Stimulated activated CD4-positive, alpha-beta T cell treated with anti-CD3 and anti-CD28 coated beads, Interleukin-15, amount 100 ng/mL, for 48 hours (primary cell): Measurements from ENCODE around the gene SHC4.
"Not testable (repeated sequence)": the region's sequence is repeated elsewhere in the genome, so short reads cannot be mapped to it uniquely, and the experiment has no call there.

Experiments used
- DNase-seq, 2 donors: peaks; one replicate each; pipeline ENCODE4 v3.0.0-alpha.2; 2020; ENCODE audit warnings: low read depth in 2 of 2

The SHC4 gene

GRCh38 chr15:48796930-48797329 lies 166.8 kb downstream of the SHC4 start:
- no peak for DNase-seq

- no peak for DNase-seq
These were observed 167.2 kb downstream of the SHC4 start for GRCh38 chr15:48796521-48796920.

- no peak for DNase-seq
These were observed 167.8 kb downstream of the SHC4 start for GRCh38 chr15:48795901-48796300.

- DNase-seq: no peak
These were observed 169.0 kb downstream of the SHC4 start for GRCh38 chr15:48794697-48795134.

- DNase-seq: no peak
These were observed 171.3 kb downstream of the SHC4 start for GRCh38 chr15:48792408-48792807.

GRCh38 chr15:48790466-48791115 lies 173.1 kb downstream of the SHC4 start:
- not testable (repeated sequence) for DNase-seq

- no peak for DNase-seq
These were observed 178.0 kb downstream of the SHC4 start for GRCh38 chr15:48785712-48786111.

GRCh38 chr15:48785195-48785594 lies 178.5 kb downstream of the SHC4 start:
- DNase-seq: no peak

GRCh38 chr15:48784756-48785155 lies 179.0 kb downstream of the SHC4 start:
- DNase-seq: no peak

GRCh38 chr15:48782911-48783310 lies 180.8 kb downstream of the SHC4 start:
- DNase-seq: no peak

GRCh38 chr15:48781481-48782081 lies 182.1 kb downstream of the SHC4 start:
- DNase-seq: no peak

- no peak for DNase-seq
These were observed 182.7 kb downstream of the SHC4 start for GRCh38 chr15:48781017-48781416.

GRCh38 chr15:48778331-48778730 lies 185.4 kb downstream of the SHC4 start:
- DNase-seq: no peak

GRCh38 chr15:48777645-48778330 lies 185.9 kb downstream of the SHC4 start:
- DNase-seq: no peak

- DNase-seq: no peak
These were observed 188.2 kb downstream of the SHC4 start for GRCh38 chr15:48775546-48775945.

- no peak for DNase-seq
These were observed 189.2 kb downstream of the SHC4 start for GRCh38 chr15:48774484-48774883.
